ENCODE data around the gene AIFM1. TPM values are rescaled to one million over a fixed set of nuclear protein-coding genes. Genes with fewer than 3 reads are reported as not detected.

The AIFM1 gene
- total RNA-seq, 1 donor from 2014 or later: 44.4 TPM

- peak overlapping the region; percentile 15 for H3K4me3 Mint-ChIP-seq
- intact Hi-C loops (cut with micrococcal nuclease): no loop called here
- no peaks in the 10 kb centered on the region for H3K9me3 Mint-ChIP-seq
- peaks cover 2% of the 10 kb centered on the region for H3K36me3 Mint-ChIP-seq (ENCODE audit: low read depth)
- H3K27ac Mint-ChIP-seq: no peak overlapping the region
- no peak for DNase-seq
- H3K27me3 Mint-ChIP-seq: no peaks in the 10 kb centered on the region
- H3K4me1 Mint-ChIP-seq: peaks cover 22% of the 10 kb centered on the region
Measured at GRCh38 chrX:130162094-130162735, 3.4 kb downstream of the AIFM1 start.

- H3K27me3 Mint-ChIP-seq: no peaks in the 10 kb centered on the region
- H3K4me3 Mint-ChIP-seq: no peak overlapping the region
- H3K9me3 Mint-ChIP-seq: no peaks in the 10 kb centered on the region
- no peak for DNase-seq
- intact Hi-C loops (cut with micrococcal nuclease): no loop called here
- H3K36me3 Mint-ChIP-seq (ENCODE audit: low read depth): peaks cover 4% of the 10 kb centered on the region
- H3K27ac Mint-ChIP-seq: no peak overlapping the region
- H3K4me1 Mint-ChIP-seq: peaks cover 14% of the 10 kb centered on the region
Measured at GRCh38 chrX:130159776-130160175, 5.9 kb downstream of the AIFM1 start.

DNA sequence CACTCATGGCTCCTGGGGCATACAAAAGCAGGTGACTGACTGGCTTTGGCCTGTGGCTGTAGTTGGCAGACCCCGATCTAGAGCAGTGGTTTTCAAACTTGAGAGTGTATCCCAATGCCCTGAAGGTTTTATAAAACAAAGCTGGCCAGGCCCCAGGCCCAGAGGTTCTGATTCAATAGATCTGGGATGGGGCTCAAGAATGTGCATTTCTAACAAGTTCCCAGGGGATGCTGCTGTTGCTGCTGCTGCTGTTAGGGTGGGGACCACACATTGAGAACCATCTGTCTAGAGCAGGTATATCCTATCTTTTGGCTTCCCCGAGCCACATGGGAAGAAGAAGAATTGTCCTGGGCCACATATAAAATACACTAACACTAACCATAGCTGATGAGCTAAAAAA lies 7.3 kb downstream of the AIFM1 start:
- H3K4me3 Mint-ChIP-seq: no peak overlapping the region
- H3K27ac Mint-ChIP-seq: no peak overlapping the region
- DNase-seq: no peak
- peaks cover 12% of the 10 kb centered on the region for H3K4me1 Mint-ChIP-seq
- H3K9me3 Mint-ChIP-seq: no peaks in the 10 kb centered on the region
- intact Hi-C loops (cut with micrococcal nuclease): no loop called here
- peaks cover 8% of the 10 kb centered on the region for H3K36me3 Mint-ChIP-seq (ENCODE audit: low read depth)
- no peaks in the 10 kb centered on the region for H3K27me3 Mint-ChIP-seq

DNA sequence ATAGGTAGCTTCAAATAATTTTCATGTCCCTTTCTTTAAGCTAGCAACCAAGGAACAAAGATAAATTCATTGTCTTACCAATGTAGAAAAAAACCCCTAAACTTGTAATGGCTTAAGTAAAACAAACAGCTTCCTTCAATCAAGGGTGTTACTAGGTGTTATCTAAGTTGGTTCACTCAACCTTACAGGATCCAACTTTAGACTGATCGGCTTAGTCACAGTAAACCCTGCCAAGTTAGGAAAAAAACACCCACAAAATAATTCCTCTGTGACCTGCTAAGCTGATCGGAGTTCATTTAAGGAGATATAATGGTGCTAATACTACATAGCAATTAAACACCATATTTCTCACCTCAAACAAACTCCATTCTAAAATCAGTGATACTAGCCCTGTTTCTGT lies 10.1 kb downstream of the AIFM1 start:
- DNase-seq: no peak
- intact Hi-C loops (cut with micrococcal nuclease): no loop called here
- no peaks in the 10 kb centered on the region for H3K27me3 Mint-ChIP-seq
- H3K4me1 Mint-ChIP-seq: peaks cover 6% of the 10 kb centered on the region
- H3K36me3 Mint-ChIP-seq (ENCODE audit: low read depth): peaks cover 11% of the 10 kb centered on the region
- no peaks in the 10 kb centered on the region for H3K9me3 Mint-ChIP-seq
- no peak overlapping the region for H3K27ac Mint-ChIP-seq
- H3K4me3 Mint-ChIP-seq: no peak overlapping the region

DNA sequence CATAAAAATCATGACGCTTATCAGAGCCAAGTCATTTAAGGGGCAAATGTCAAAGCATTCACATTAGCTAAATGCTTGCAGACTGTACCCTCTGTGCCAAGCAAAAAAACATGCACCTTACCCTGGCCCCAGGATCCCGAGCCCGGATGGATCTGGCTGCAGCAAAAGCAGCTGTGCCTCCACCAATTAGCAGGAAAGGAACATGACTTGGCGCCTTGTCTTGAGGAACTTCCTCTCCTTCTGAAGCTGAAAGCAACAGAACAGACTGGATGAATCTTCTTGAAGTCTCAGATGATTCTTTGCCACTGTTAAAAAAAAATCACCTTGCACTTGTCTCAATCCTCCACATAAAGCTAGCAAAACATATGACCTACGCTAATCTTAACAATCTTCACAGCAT lies 18.0 kb downstream of the AIFM1 start:
- Mint-ChIP-seq H3K9me3 (no peaks in the 10 kb centered on the region), H3K27ac (no peak overlapping the region), H3K4me1 (no peaks in the 10 kb centered on the region), H3K4me3 (no peak overlapping the region), H3K27me3 (no peaks in the 10 kb centered on the region), H3K36me3 (ENCODE audit: low read depth) (peaks cover 30% of the 10 kb centered on the region)
- DNase-seq: no peak
- intact Hi-C loops (cut with micrococcal nuclease): no loop called here

DNA sequence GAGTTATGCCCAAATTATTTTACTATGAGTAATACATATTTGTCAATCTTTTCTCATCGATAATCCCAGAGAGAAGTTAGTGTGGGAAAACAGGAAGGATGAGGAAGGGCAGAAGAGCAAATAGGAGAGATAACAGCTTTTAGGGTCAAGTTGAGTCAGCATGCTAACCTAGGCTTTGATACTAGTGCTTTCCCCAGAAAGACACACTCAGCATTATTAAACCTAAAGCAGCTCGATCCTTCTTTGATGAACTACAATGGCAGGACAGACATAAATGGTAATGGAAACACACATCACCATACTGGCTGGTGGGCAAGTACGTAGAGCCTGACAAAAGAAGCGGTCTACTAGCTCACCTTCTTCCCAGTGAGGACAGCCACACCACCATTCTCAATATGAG lies 20.5 kb downstream of the AIFM1 start:
- intact Hi-C loops (cut with micrococcal nuclease): no loop called here
- Mint-ChIP-seq H3K27me3 (no peaks in the 10 kb centered on the region), H3K9me3 (no peaks in the 10 kb centered on the region), H3K4me1 (peaks cover 2% of the 10 kb centered on the region), H3K4me3 (no peak overlapping the region), H3K27ac (no peak overlapping the region), H3K36me3 (ENCODE audit: low read depth) (peaks cover 38% of the 10 kb centered on the region)
- no peak for DNase-seq

DNA sequence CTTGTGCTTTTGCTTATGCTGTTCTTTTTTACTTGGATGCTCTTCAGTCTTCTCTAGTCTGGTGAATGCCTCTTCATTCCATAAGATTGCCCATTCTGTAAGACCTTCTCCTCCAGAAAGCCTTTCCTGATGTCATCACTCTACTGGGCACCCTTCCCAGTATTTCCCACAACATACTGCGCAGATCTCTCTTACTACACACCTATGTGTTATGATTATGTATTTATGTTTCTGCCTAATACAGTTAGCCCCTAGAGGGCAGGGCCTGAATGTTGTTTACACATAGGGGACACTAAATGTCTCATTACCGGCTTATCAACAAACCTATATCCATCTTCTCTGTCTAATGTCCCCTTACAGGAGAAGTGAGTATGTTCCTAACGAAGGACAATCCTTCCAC lies 21.1 kb downstream of the AIFM1 start:
- Mint-ChIP-seq H3K9me3 (no peaks in the 10 kb centered on the region), H3K27ac (no peak overlapping the region), H3K36me3 (ENCODE audit: low read depth) (peaks cover 40% of the 10 kb centered on the region), H3K4me3 (no peak overlapping the region), H3K27me3 (no peaks in the 10 kb centered on the region), H3K4me1 (peaks cover 5% of the 10 kb centered on the region)
- intact Hi-C loops (cut with micrococcal nuclease): no loop called here
- DNase-seq: no peak

- intact Hi-C loops (cut with micrococcal nuclease): no loop called here
- no peak for DNase-seq
- no peaks in the 10 kb centered on the region for H3K27me3 Mint-ChIP-seq
- peaks cover 38% of the 10 kb centered on the region for H3K36me3 Mint-ChIP-seq (ENCODE audit: low read depth)
- no peaks in the 10 kb centered on the region for H3K9me3 Mint-ChIP-seq
- peaks cover 5% of the 10 kb centered on the region for H3K4me1 Mint-ChIP-seq
- H3K27ac Mint-ChIP-seq: no peak overlapping the region
- no peak overlapping the region for H3K4me3 Mint-ChIP-seq
Measured at GRCh38 chrX:130139474-130140201, 26.0 kb downstream of the AIFM1 start.

DNA sequence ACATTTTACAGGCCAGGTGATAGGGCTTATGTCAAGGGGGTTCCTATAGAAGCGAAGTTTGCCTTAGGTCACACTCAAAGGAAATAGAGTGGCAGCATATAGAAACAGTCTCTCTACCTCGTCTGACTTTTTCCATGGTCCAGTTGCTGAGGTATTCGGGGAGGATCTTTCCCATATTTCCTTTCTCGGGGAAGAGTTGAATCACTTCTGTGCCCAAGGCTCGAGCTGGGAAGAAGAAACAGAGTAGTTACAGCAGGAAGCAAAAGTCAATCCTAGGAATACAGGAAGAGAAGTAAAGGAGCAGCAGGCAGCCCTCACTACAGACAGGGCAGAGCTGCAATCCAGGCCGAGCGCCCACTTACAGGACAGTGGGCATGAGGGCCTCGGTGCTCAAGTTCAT lies 28.7 kb downstream of the AIFM1 start:
- Mint-ChIP-seq H3K27me3 (no peaks in the 10 kb centered on the region), H3K36me3 (ENCODE audit: low read depth) (peaks cover 28% of the 10 kb centered on the region), H3K4me1 (peaks cover 5% of the 10 kb centered on the region), H3K27ac (no peak overlapping the region), H3K4me3 (no peak overlapping the region), H3K9me3 (no peaks in the 10 kb centered on the region)
- intact Hi-C loops (cut with micrococcal nuclease): no loop called here
- no peak for DNase-seq

DNA sequence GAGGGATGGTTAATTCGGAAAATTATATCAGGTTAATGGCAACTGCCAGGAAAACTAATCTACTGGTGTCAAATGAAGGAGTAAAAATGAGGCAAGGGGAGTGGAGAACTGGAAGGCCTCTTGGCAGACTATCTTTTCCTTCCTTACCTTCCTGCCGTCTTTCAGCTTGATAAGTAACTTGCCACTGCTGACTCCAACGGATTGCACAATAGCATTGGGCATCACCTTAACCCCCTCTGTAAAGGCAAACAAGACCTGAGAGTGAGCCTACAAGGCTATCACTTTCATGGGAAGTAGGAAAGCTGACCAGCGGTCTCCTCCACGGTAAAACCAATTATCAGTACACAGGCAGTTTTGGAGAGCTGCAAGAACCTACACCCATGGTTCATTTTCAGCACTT lies 29.1 kb downstream of the AIFM1 start:
- Mint-ChIP-seq H3K27me3 (no peaks in the 10 kb centered on the region), H3K4me3 (no peak overlapping the region), H3K36me3 (ENCODE audit: low read depth) (peaks cover 23% of the 10 kb centered on the region), H3K4me1 (peaks cover 2% of the 10 kb centered on the region), H3K27ac (no peak overlapping the region), H3K9me3 (no peaks in the 10 kb centered on the region)
- no peak for DNase-seq
- intact Hi-C loops (cut with micrococcal nuclease): no loop called here

- Mint-ChIP-seq H3K4me3 (no peak overlapping the region), H3K36me3 (ENCODE audit: low read depth) (peaks cover 22% of the 10 kb centered on the region), H3K4me1 (no peaks in the 10 kb centered on the region), H3K9me3 (no peaks in the 10 kb centered on the region), H3K27ac (no peak overlapping the region), H3K27me3 (no peaks in the 10 kb centered on the region)
- no peak for DNase-seq
- intact Hi-C loops (cut with micrococcal nuclease): no loop called here
Measured at GRCh38 chrX:130130990-130131389, 34.7 kb downstream of the AIFM1 start.

DNA sequence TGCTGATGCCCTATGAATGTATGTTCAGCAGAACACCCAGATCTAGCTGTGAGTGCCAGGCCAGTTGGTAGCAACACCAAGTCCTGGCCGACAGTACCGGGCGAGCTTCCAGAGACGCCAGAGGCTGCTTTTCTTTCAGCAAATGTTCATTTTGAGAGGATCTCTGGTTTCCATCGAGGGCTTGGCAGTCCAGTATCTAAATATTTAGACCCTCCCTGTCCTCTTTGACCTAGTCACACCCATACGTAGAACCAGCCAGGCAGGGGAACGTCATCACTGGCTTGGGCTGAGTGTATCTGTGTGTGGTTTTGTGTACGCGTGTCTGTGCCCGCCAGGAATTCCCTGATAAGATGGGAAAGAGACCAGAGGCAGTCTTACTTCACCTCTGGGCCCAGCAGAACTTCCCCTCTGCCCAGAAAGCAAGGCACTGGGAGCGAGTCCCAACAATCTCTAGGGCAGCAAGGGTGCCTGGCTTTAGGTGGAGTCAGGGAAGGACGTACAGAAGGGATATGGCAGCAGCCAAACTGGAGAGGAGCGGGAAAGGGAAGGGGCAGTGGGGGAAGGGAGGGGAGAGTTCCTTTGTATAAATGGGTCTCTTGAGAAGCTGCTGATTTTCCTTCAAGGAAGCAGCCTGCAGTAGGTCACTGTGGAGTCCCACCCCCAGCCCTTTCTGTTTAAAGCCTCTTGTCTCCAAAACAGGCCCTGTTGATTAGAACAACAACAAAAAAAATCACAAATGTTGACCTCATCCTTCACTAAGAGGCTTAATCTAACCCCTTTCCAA lies 40.4 kb downstream of the AIFM1 start:
- Mint-ChIP-seq H3K4me3 (no peak overlapping the region), H3K27ac (no peak overlapping the region), H3K9me3 (no peaks in the 10 kb centered on the region), H3K36me3 (ENCODE audit: low read depth) (peaks cover 20% of the 10 kb centered on the region), H3K4me1 (peaks cover under 1% of the 10 kb centered on the region), H3K27me3 (no peaks in the 10 kb centered on the region)
- no peak for DNase-seq
- intact Hi-C loops (cut with micrococcal nuclease): no loop called here

GRCh38 chrX:130124577-130124976 lies 41.1 kb downstream of the AIFM1 start:
- Mint-ChIP-seq H3K27me3 (no peaks in the 10 kb centered on the region), H3K4me3 (no peak overlapping the region), H3K36me3 (ENCODE audit: low read depth) (peaks cover 19% of the 10 kb centered on the region), H3K27ac (no peak overlapping the region), H3K9me3 (no peaks in the 10 kb centered on the region), H3K4me1 (peaks cover 5% of the 10 kb centered on the region)
- no peak for DNase-seq
- intact Hi-C loops (cut with micrococcal nuclease): loop anchor here (5.0 kb wide), 1 partner anchor 43 kb away; the partner anchor contains the start of gene AIFM1

DNA sequence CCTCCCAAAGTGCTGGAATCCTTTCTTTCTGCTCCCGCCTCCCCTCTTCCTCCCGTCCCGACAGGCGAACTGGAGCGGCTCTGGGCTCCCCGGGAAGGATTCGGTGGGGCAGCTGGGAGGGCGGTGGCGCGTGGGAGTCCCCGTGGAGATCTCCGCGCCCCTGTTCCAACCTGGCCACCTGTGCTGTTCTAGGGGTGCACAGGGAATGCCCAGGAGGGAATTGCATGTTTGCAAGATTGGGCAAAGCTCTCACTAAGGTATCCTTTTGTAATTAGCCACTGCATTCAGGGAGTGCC lies 44.2 kb downstream of the AIFM1 start:
- peaks cover 8% of the 10 kb centered on the region for H3K36me3 Mint-ChIP-seq (ENCODE audit: low read depth)
- H3K27ac Mint-ChIP-seq: no peak overlapping the region
- no peak for DNase-seq
- no peaks in the 10 kb centered on the region for H3K9me3 Mint-ChIP-seq
- H3K27me3 Mint-ChIP-seq: no peaks in the 10 kb centered on the region
- no peak overlapping the region for H3K4me3 Mint-ChIP-seq
- intact Hi-C loops (cut with micrococcal nuclease): loop anchor here (5.0 kb wide), 1 partner anchor 46 kb away; the partner anchor contains the start of gene AIFM1
- H3K4me1 Mint-ChIP-seq: peaks cover 17% of the 10 kb centered on the region

Data from activated CD4-positive, alpha-beta T cell treated with anti-CD3 and anti-CD28 coated beads, Interleukin-2, amount 10 ng/mL, durations not matched to agents 24 days and 14 days (primary cell).